ENCODE results near the gene TTPAL. TPM values are rescaled to one million over a fixed set of nuclear protein-coding genes. Genes with fewer than 3 reads are reported as not detected.

The TTPAL gene
- total RNA-seq, 1 experiment from 2014 or later = 21.1 TPM

DNA sequence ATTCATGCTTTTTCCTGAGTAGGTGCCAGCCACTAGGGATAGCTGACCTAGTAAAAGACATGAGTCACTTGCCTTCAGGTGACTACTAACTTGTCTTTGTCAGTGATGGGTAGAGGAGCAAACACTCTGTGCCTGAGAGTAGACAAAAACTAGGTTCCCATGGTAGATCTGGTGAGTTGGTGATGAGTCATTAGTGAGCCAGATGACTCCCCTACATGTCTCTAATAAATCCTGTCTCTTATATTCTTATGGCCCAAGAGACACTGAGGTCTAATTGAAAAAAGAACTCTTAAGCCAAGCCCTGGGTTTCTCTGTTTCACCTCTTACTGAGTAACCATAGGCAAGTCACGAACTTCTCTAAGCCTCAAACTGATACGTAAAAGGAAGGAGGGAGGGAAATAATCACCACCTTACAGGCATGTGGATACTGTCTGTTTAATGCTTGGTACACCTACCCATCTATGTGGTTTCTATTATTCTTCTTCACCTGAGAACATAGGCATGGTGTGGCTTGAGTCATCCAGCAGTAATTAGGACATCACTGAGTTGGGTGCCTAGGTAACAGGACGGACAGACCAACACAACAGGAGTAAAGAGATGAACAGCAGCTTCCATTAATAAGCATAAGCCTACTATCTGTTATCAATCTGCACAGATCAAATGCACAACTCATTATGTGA is 20.3 kb downstream of the TTPAL start:
- no peaks in the 10 kb centered on the region for H3K9me3 Mint-ChIP-seq
- Histone ChIP-seq H2BK20ac (ENCODE audit: low read depth, low read length, poor library complexity, severe bottlenecking) (no peak overlapping the region), H4K5ac (ENCODE audit: insufficient read length, low read depth, low read length) (no peak overlapping the region), H3K79me1 (ENCODE audit: insufficient read depth, low read depth, low read length, poor library complexity, severe bottlenecking) (no peaks in the 10 kb centered on the region), H3K9me3 (ENCODE audit: control insufficient read depth, low read depth, low read length) (no peaks in the 10 kb centered on the region), H3K14ac (ENCODE audit: insufficient read depth, low read length) (no peak overlapping the region), H3K18ac (ENCODE audit: insufficient read length, low read depth, low read length) (no peak overlapping the region), H3K4me1 (ENCODE audit: insufficient read depth, low read length) (no peaks in the 10 kb centered on the region), H2AFZ (ENCODE audit: low read length) (no peak overlapping the region), H3K23ac (ENCODE audit: insufficient read length, low read depth, low read length) (no peak overlapping the region), H2BK12ac (ENCODE audit: insufficient read length, low read depth, low read length) (no peak overlapping the region), H2BK15ac (ENCODE audit: low read depth, low read length) (no peak overlapping the region), H2BK5ac (ENCODE audit: insufficient read length, low read length) (no peak overlapping the region), H4K91ac (ENCODE audit: insufficient read length, low read depth, low read length) (no peak overlapping the region), H3K9ac (ENCODE audit: extremely low read depth, insufficient read length, low read length) (no peak overlapping the region), H3K56ac (ENCODE audit: insufficient read length, low read depth, low read length) (no peak overlapping the region), H3T11ph (ENCODE audit: low read length) (no peak overlapping the region), H3K79me2 (ENCODE audit: insufficient read depth, low read length) (no peaks in the 10 kb centered on the region), H2AK5ac (ENCODE audit: insufficient read length, low read length) (no peak overlapping the region), H3K27me3 (ENCODE audit: insufficient read depth, low read length) (no peaks in the 10 kb centered on the region), H4K8ac (replicated peaks; ENCODE audit: insufficient read length, low read depth, low read length) (no peak overlapping the region), H3K4ac (ENCODE audit: low read depth, low read length) (no peak overlapping the region), H4K20me1 (ENCODE audit: control insufficient read depth, insufficient read depth, insufficient read length) (no peaks in the 10 kb centered on the region), H3K4me2 (ENCODE audit: insufficient read depth, insufficient read length, low read length) (no peak overlapping the region), H3K27ac (ENCODE audit: insufficient read length, low read depth, low read length) (no peak overlapping the region), H3K23me2 (ENCODE audit: insufficient read length, low read depth, low read length, poor library complexity, severe bottlenecking) (no peaks in the 10 kb centered on the region), H2BK120ac (ENCODE audit: low read depth, low read length, poor library complexity, severe bottlenecking) (no peak overlapping the region)
- TF ChIP-seq, protein P1, sequence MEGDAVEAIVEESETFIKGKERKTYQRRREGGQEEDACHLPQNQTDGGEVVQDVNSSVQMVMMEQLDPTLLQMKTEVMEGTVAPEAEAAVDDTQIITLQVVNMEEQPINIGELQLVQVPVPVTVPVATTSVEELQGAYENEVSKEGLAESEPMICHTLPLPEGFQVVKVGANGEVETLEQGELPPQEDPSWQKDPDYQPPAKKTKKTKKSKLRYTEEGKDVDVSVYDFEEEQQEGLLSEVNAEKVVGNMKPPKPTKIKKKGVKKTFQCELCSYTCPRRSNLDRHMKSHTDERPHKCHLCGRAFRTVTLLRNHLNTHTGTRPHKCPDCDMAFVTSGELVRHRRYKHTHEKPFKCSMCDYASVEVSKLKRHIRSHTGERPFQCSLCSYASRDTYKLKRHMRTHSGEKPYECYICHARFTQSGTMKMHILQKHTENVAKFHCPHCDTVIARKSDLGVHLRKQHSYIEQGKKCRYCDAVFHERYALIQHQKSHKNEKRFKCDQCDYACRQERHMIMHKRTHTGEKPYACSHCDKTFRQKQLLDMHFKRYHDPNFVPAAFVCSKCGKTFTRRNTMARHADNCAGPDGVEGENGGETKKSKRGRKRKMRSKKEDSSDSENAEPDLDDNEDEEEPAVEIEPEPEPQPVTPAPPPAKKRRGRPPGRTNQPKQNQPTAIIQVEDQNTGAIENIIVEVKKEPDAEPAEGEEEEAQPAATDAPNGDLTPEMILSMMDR (conservative IDR thresholded peaks at IDR 0.05) = no peak
- no peak overlapping the region for H3K4me3 Mint-ChIP-seq
- H3K36me3 Mint-ChIP-seq (ENCODE audit: insufficient read depth in 1 of 3, low read depth in 3 of 3) = peaks cover 8 to 57% (median 43%) of the 10 kb centered on the region in 3 experiments; a peak in 5 of 7 replicates
- no peaks in the 10 kb centered on the region for H3K4me1 Mint-ChIP-seq
- no peak for DNase-seq
- H3K27ac Mint-ChIP-seq = no peak overlapping the region; a peak in 1 of 7 replicates
- WGBS (ENCODE audit: extremely low coverage, insufficient read length, low lambda C conversion rate) = no CpG with 5 or more reads among the region's 3 CpGs
- no peaks in the 10 kb centered on the region for H3K27me3 Mint-ChIP-seq (ENCODE audit: low read depth)

Measured in H9 (cell line).